GM06990 (cell line): Measurements from ENCODE around the gene FASN.
"Not testable (repeated sequence)": the region's sequence is repeated elsewhere in the genome, so short reads cannot be mapped to it uniquely, and the experiment has no call there.

Source experiments
- DNase-seq: peaks from one replicate; pipeline ENCODE4 v3.0.0-alpha.2; 2011; ENCODE audit not compliant: insufficient read length; ENCODE audit errors: extremely low read depth
- H3K27me3 ChIP-seq: replicated peaks from 2 replicates; pipeline ENCODE4 v1.6.0; 2011; ENCODE audit warnings: low read length; ENCODE audit not compliant: control insufficient read depth, insufficient read depth
- H3K36me3 ChIP-seq: 2 replicates; pipeline ENCODE4 v1.5.1; 2011; ENCODE audit warnings: low read length; ENCODE audit not compliant: control insufficient read depth, insufficient read depth
- H3K4me3 ChIP-seq: replicated peaks from 2 replicates; pipeline ENCODE4 v1.5.1; 2011; ENCODE audit warnings: low read depth, mild to moderate bottlenecking, control low read depth, low read length
- TF ChIP-seq, protein P1 (sequence below): IDR thresholded peaks from 2 replicates; pipeline ENCODE4 v1.5.1; 2011; ENCODE audit warnings: low read length, control low read depth, mild to moderate bottlenecking, inconsistent platforms; ENCODE audit not compliant: insufficient read depth, poor library complexity, severe bottlenecking

Gene FASN

DNA sequence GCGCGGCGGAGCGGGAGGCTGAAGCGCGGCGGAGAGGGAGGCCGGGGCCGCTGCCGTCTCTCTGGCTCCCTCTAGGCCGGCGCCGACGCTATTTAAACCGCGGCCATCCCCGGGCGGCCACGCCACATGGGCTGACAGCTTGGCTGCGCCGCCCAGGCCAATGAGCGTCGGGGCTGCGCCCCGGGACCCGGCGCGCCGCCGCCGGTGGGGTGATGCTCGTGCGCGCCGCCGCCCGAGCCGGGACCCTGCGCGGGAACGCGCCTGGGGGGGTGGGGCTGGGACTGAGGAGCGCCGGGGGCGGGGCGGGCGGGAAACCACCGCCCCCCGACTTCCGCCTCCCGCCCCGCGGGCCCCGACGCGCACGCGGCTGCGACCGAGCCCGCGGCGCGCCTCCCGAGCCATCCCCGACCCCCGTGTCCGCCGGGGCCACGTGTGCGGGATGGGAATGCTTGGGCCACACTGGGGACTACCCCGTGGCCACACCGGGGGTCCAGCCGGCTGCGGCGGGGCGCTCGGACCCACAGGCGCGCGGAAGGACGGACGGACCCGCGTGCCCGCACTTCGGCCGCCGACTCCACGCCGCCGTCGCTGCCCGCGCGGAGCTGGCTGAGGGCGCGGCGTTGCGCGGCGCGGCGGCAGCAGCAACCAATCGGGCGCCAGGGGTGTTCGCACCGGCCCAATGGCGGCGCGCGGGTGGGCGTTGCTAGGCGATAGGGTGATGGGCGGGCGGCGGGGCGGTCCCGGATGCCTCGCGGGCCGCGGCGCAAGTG is at the start of gene FASN:
FASN (minus strand) TSS at position 68 of the 770 bp plus-strand sequence. CDS start 1,791 bp downstream, outside the sequence.
- peaks cover 26% of the 10 kb centered on the region for H3K36me3 ChIP-seq
- TF ChIP-seq, protein P1, sequence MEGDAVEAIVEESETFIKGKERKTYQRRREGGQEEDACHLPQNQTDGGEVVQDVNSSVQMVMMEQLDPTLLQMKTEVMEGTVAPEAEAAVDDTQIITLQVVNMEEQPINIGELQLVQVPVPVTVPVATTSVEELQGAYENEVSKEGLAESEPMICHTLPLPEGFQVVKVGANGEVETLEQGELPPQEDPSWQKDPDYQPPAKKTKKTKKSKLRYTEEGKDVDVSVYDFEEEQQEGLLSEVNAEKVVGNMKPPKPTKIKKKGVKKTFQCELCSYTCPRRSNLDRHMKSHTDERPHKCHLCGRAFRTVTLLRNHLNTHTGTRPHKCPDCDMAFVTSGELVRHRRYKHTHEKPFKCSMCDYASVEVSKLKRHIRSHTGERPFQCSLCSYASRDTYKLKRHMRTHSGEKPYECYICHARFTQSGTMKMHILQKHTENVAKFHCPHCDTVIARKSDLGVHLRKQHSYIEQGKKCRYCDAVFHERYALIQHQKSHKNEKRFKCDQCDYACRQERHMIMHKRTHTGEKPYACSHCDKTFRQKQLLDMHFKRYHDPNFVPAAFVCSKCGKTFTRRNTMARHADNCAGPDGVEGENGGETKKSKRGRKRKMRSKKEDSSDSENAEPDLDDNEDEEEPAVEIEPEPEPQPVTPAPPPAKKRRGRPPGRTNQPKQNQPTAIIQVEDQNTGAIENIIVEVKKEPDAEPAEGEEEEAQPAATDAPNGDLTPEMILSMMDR = peak; percentile 44

DNA sequence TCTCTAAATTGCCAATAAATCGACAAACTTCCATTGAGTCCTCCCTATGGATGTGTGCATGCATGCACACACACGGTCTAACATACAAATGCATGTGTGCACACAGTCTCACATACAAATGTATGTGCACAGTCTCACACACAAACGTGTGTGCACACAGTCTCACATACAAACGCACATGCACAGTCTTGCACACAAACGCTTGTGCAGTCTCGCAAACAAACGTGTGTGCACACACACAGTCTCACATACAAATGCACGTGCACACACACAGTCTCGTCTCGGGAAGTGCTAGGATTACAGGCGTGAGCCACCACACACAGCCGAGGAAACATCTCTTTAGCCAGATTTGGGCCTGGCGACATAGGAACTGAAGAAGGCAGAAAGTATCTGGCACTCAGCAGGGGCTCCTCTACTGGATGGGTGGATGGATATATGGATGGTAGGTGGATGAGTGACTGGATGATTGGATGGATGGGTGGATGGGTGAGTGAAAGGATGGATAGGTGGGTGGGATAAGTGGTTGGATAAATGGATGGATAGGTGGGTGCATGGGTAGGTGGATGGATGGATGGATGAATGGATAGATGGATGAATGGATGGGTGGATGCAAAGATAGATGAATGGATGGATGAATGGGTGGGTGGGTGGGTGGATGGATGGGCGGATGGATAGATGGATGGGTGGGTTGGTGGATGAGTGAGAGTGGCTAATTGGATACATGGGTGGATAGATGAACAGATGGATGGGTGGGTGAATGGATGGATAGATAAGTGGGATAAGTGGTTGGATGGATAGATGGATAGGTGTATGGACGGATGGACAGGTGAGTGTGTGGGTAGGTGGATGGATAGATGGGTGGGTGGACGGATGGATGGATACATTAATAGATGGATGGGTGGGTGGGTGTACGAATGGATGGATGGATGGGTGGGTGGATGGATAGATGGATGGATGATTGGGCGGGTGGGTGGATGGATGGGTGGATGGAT is 48.9 kb upstream of the FASN start:
- DNase-seq = no peak
- Histone ChIP-seq H3K4me3 (no peak overlapping the region), H3K27me3 (no peaks in the 10 kb centered on the region), H3K36me3 (no peaks in the 10 kb centered on the region)
- TF ChIP-seq, protein P1 = no peak

More for the DNA sequence above, at the start of gene FASN:
- peak; percentile 98 for DNase-seq
- H3K4me3 ChIP-seq = peak within 1 kb of the TSS; percentile 87
- H3K27me3 ChIP-seq = no peaks in the 10 kb centered on the region

DNA sequence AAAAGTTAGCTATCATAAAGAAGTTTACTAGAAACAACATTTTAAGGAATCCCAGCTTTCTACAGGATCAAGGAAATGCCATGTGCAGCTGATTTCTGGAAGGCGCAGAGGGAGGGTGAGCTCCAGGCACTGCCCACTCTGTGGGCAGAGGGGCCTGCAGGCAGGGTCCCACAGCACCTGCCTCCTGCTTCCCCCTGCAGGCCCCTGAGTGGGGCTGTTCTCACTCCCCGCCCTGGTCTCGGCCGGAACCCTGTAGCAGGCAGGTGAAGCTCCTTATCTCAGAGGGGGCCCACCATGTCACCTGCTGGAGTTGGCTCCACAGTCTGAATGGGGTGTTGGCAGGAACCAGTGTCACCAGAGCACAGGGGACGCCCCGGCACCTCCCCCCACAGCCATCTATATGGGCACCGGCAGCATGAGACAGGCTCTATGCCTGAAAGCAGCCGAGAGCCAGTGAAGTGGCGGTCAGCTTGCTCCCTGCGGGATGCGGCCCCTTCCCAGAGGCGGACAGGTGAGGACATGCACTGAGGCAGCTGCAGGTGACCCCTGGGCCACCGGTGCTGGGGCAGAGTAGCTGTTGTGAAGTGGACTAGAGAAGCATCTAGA is 47.6 kb upstream of the FASN start:
- H3K4me3 ChIP-seq = no peak overlapping the region
- TF ChIP-seq, protein P1 = no peak
- H3K36me3 ChIP-seq = no peaks in the 10 kb centered on the region
- no peaks in the 10 kb centered on the region for H3K27me3 ChIP-seq
- DNase-seq = no peak

DNA sequence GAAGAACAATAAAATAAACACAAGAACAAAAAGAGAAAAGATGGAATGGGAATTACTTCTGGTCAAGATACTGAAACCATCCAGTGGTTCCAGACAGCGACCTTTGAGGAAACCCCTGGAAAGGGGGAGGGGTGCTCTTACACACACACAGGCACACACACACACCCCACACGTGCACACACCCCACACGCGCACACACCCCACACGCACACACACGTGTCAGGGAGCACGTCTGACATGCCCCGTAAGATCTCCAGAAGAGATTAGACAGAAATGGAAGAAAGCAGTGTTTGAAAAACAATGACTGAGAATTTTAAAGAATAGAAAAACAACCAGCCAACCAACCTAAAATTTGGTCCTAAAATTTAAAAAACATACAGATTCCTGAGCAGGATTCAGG is 45.3 kb upstream of the FASN start:
- H3K4me3 ChIP-seq = no peak overlapping the region
- no peak for DNase-seq
- TF ChIP-seq, protein P1 = no peak
- H3K27me3 ChIP-seq = no peaks in the 10 kb centered on the region
- H3K36me3 ChIP-seq = no peaks in the 10 kb centered on the region

DNA sequence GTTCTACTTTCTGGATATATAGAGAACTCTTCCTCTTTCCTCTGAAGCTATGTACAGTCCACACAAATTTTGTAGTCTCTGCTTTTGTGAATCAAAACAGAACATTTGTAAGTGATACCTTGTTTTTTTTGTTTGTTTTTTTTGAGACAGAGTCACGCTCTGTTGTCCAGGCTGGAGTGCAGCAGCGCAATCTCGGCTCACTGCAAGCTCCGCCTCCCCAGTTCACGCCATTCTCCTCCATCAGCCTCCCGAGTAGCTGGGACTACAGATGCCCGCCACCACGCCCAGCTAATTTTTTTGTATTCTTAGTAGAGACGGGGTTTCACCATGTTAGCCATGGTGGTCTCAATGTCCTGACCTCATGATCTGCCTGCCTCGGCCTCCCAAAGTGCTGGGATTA is 41.9 kb upstream of the FASN start:
- H3K27me3 ChIP-seq, H3K36me3 ChIP-seq, H3K4me3 ChIP-seq, DNase-seq: not testable (repeated sequence)
